ENCODE measurements around the gene BMP7. TPM values are rescaled to one million over a fixed set of nuclear protein-coding genes. Genes with fewer than 3 reads are reported as not detected.

BMP7 gene
- total and polyA plus RNA-seq, 2 experiments from 2014 or later, result not detected

GRCh38 chr20:57209413-57209812 is 57.0 kb downstream of the BMP7 start:
- H3F3A ChIP-seq (ENCODE audit: insufficient read depth), result peaks cover 20% of the 10 kb centered on the region
- H4K20me1 ChIP-seq (ENCODE audit: insufficient read depth), result no peaks in the 10 kb centered on the region
- WGBS, 2 experiments (ENCODE audit: low coverage in 1 of 2, low lambda C conversion rate in 2 of 2, missing lambda C conversion rate in 2 of 2), result 96 to 98% methylated on average over 3 of the region's 3 CpGs
- no peak overlapping the region for H3K4me3 ChIP-seq
- H3K9me2 ChIP-seq (ENCODE audit: insufficient read depth), result no peaks in the 10 kb centered on the region
- H3K9me3 ChIP-seq (ENCODE audit: low read depth), result no peaks in the 10 kb centered on the region
- no peak overlapping the region for H3K4me2 ChIP-seq (ENCODE audit: unreplicated experiment)
- H2AFZ ChIP-seq, result no peak overlapping the region
- H3K79me2 ChIP-seq (ENCODE audit: insufficient read depth), result no peaks in the 10 kb centered on the region
- H3K36me3 ChIP-seq (ENCODE audit: low read depth), result no peaks in the 10 kb centered on the region
- no peak overlapping the region for H3K27ac ChIP-seq
- in situ Hi-C loops (cut with MboI), result no loop called here
- H3K9ac ChIP-seq, result no peak overlapping the region
- TF ChIP-seq EZH2phosphoT487 (IDR thresholded peaks at IDR 0.05; ENCODE audit: insufficient read depth, low read depth), result no peak
- no peak for TF ChIP-seq EZH2 (IDR thresholded peaks at IDR 0.05; ENCODE audit: insufficient read depth, poor library complexity, severe bottlenecking)
- DNase-seq, result no peak
- H3K27me3 ChIP-seq (replicated peaks; ENCODE audit: insufficient read depth), result peaks cover 19% of the 10 kb centered on the region
- peaks cover 16% of the 10 kb centered on the region for H3K4me1 ChIP-seq (ENCODE audit: insufficient read depth)

GRCh38 chr20:57208198-57208597 is 58.2 kb downstream of the BMP7 start:
- no peaks in the 10 kb centered on the region for H4K20me1 ChIP-seq (ENCODE audit: insufficient read depth)
- no peaks in the 10 kb centered on the region for H3K9me3 ChIP-seq (ENCODE audit: low read depth)
- no peak overlapping the region for H2AFZ ChIP-seq
- TF ChIP-seq EZH2 (IDR thresholded peaks at IDR 0.05; ENCODE audit: insufficient read depth, poor library complexity, severe bottlenecking) (no peak), EZH2phosphoT487 (IDR thresholded peaks at IDR 0.05; ENCODE audit: insufficient read depth, low read depth) (no peak)
- H3K79me2 ChIP-seq (ENCODE audit: insufficient read depth), result no peaks in the 10 kb centered on the region
- no peak overlapping the region for H3K4me3 ChIP-seq
- no peaks in the 10 kb centered on the region for H3K9me2 ChIP-seq (ENCODE audit: insufficient read depth)
- peaks cover 23% of the 10 kb centered on the region for H3F3A ChIP-seq (ENCODE audit: insufficient read depth)
- WGBS, 2 experiments (ENCODE audit: low coverage in 1 of 2, low lambda C conversion rate in 2 of 2, missing lambda C conversion rate in 2 of 2), result 47 to 49% methylated on average over 2 of the region's 2 CpGs
- no peak overlapping the region for H3K9ac ChIP-seq
- H3K36me3 ChIP-seq (ENCODE audit: low read depth), result no peaks in the 10 kb centered on the region
- peaks cover 16% of the 10 kb centered on the region for H3K4me1 ChIP-seq (ENCODE audit: insufficient read depth)
- in situ Hi-C loops (cut with MboI), result no loop called here
- no peak overlapping the region for H3K4me2 ChIP-seq (ENCODE audit: unreplicated experiment)
- DNase-seq, result peak; percentile 58
- peaks cover 7% of the 10 kb centered on the region; the same call in 1 of the 2 replicates for H3K27me3 ChIP-seq (replicated peaks; ENCODE audit: insufficient read depth)
- no peak overlapping the region for H3K27ac ChIP-seq

GRCh38 chr20:57207251-57207650 is 59.2 kb downstream of the BMP7 start:
- H3K4me2 ChIP-seq (ENCODE audit: unreplicated experiment), result no peak overlapping the region
- no peak for TF ChIP-seq EZH2phosphoT487 (IDR thresholded peaks at IDR 0.05; ENCODE audit: insufficient read depth, low read depth)
- WGBS, 2 experiments (ENCODE audit: low coverage in 1 of 2, low lambda C conversion rate in 2 of 2, missing lambda C conversion rate in 2 of 2), result 91 to 96% methylated on average over 3 of the region's 3 CpGs
- H4K20me1 ChIP-seq (ENCODE audit: insufficient read depth), result no peaks in the 10 kb centered on the region
- no peak overlapping the region for H3K4me3 ChIP-seq
- DNase-seq, result no peak
- no peak overlapping the region for H3K9ac ChIP-seq
- H2AFZ ChIP-seq, result no peak overlapping the region
- peaks cover 15% of the 10 kb centered on the region for H3K4me1 ChIP-seq (ENCODE audit: insufficient read depth)
- in situ Hi-C loops (cut with MboI), result no loop called here
- peaks cover 23% of the 10 kb centered on the region for H3F3A ChIP-seq (ENCODE audit: insufficient read depth)
- no peak overlapping the region for H3K27ac ChIP-seq
- peaks cover 7% of the 10 kb centered on the region; the same call in 1 of the 2 replicates for H3K27me3 ChIP-seq (replicated peaks; ENCODE audit: insufficient read depth)
- H3K9me2 ChIP-seq (ENCODE audit: insufficient read depth), result no peaks in the 10 kb centered on the region
- H3K9me3 ChIP-seq (ENCODE audit: low read depth), result no peaks in the 10 kb centered on the region
- H3K79me2 ChIP-seq (ENCODE audit: insufficient read depth), result no peaks in the 10 kb centered on the region
- H3K36me3 ChIP-seq (ENCODE audit: low read depth), result no peaks in the 10 kb centered on the region

GRCh38 chr20:57205606-57206219 is 60.7 kb downstream of the BMP7 start:
- WGBS, 2 experiments (ENCODE audit: low coverage in 1 of 2, low lambda C conversion rate in 2 of 2, missing lambda C conversion rate in 2 of 2), result 16 to 18% methylated on average over 12 of the region's 12 CpGs
- peaks cover 17% of the 10 kb centered on the region; the same call in 1 of the 2 replicates for H3K27me3 ChIP-seq (replicated peaks; ENCODE audit: insufficient read depth)
- H3K9ac ChIP-seq, result peak overlapping the region; percentile 69
- no peaks in the 10 kb centered on the region for H3K9me3 ChIP-seq (ENCODE audit: low read depth)
- no peak overlapping the region for H3K4me3 ChIP-seq
- peaks cover 17% of the 10 kb centered on the region for H3F3A ChIP-seq (ENCODE audit: insufficient read depth)
- H3K4me2 ChIP-seq (ENCODE audit: unreplicated experiment), result peak overlapping the region; percentile 31
- H3K9me2 ChIP-seq (ENCODE audit: insufficient read depth), result no peaks in the 10 kb centered on the region
- peak overlapping the region; percentile 76 for H3K27ac ChIP-seq
- DNase-seq, result peak; percentile 97
- H3K79me2 ChIP-seq (ENCODE audit: insufficient read depth), result no peaks in the 10 kb centered on the region
- no peaks in the 10 kb centered on the region for H4K20me1 ChIP-seq (ENCODE audit: insufficient read depth)
- in situ Hi-C loops (cut with MboI), result no loop called here
- 0 out of 2 replicates have a peak overlapping the region, but pooled peaks have one; percentile 0 for H2AFZ ChIP-seq
- no peaks in the 10 kb centered on the region for H3K36me3 ChIP-seq (ENCODE audit: low read depth)
- peaks cover 11% of the 10 kb centered on the region for H3K4me1 ChIP-seq (ENCODE audit: insufficient read depth)
- TF ChIP-seq EZH2 (IDR thresholded peaks at IDR 0.05; ENCODE audit: insufficient read depth, poor library complexity, severe bottlenecking), result no peak
- no peak for TF ChIP-seq EZH2phosphoT487 (IDR thresholded peaks at IDR 0.05; ENCODE audit: insufficient read depth, low read depth)
